Renal pelvis (tissue), 4 donors: ENCODE results near the gene ACTL6B. TPM values are rescaled to one million over a fixed set of nuclear protein-coding genes. Genes with fewer than 3 reads are reported as not detected.

Source experiments
- DNase-seq: peaks from one replicate; pipeline ENCODE4 v3.0.0-alpha.2; 2013
- polyA plus RNA-seq, 3 donors: library from polyadenylated mRNA; unstranded; fragments of 120-200 nt; gene quantifications; one replicate each; pipeline ENCODE4 v1.2.1, GENCODE V29; 2013; ENCODE audit not compliant: insufficient read length in 3 of 3

Gene ACTL6B
- polyA plus RNA-seq, 3 donors = 0.09 TPM; not detected in 2

- no peak for DNase-seq
Measured at GRCh38 chr7:100683659-100684533, 27.6 kb upstream of the ACTL6B start.

- DNase-seq = no peak
Measured at GRCh38 chr7:100682991-100683658, 26.9 kb upstream of the ACTL6B start.

DNA sequence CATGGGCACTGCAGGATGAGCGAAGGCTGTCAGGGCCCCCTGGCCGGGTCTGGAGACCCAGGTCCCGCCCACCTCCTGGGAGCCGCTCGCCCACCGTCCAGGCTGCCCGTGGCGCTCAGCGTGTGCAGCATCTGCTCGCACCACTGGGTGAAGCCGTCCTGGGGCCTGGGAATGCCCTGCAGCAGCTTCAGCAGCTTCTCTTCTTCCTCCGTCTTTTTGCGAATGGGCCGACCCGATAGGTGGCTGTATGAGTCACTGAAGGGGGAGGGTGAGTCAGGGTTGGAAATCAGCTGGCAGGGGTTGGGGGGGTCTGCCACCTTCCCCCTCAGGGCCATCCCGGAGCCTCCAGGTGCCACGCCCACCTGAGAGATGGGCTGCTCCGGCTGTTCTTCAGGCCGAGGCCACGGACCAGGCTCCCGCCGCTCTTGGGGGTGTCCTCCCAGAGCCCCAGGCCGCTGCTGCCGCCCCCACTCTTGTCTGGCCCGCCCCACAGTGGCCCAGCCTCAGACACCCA is 26.0 kb upstream of the ACTL6B start:
- DNase-seq = no peak

DNA sequence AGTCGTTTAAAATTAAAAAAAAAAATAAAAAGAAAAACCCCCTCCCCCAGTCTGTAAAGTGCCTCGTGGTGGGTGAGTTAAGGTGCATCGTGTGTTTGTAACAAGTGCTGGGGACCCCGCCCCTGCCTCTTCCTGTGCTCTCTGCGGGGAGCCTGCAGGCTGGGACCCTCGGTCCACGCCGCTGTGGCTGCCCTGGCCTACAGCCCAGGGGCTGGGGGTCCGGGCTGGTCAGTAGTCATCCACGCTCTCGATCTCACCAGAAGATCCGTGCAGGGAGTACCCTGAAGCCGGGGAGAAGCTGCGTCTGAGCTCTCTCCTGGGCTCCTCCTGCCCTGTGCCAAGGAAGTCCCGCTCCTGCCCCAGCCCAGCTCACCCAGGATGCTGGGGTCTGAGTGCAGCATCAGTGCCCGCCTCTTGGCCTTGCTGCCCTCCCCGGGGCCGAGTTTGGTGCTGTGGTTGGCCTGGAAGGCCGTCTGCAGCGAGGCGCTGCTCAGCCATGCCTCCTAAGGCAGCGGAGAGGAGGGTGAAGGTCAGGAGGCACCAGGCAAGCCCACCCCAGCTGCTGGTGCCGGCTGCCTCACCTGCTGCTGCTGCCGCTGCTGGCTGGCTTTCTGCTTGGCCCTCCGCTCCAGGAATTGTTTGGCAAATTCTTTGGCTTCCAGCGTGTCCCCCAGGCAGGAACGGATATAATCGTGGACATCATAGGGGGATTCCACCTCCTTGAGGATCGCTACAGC is 25.4 kb upstream of the ACTL6B start:
- DNase-seq = no peak

DNA sequence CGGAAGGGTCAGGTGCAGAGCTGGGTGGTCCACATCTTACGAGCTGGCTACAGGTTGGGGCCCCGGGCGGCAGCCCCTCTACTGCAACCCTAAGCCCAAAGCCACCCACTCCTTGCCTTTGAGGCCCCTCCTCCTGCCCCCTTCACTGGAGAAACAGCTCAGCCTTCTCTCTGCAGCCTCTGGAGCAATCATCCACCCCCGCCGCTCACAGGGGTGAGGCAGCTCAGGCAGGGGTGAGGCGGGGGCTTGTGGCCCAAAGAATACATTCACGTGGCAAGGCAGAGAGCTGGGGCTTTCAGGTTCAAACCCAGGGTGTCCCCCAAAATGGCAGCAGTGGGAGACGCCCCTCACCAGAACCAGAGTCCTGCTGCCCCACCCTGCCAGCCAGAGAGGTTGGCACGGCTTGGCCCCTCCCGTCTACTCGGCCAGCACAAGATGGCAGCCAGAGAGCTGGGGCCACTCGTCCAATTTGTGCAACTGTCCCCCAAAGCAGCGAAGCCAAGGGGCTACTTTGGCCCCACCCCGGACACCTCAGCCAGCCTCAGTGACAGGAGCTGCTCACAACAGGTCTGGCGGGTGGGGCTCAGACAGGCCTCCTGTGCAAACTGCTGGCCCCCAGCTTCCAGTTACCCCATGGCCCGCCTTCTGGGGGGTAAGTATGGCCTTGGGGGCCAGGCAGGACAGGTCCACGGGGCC is 24.5 kb upstream of the ACTL6B start:
- DNase-seq = no peak

DNA sequence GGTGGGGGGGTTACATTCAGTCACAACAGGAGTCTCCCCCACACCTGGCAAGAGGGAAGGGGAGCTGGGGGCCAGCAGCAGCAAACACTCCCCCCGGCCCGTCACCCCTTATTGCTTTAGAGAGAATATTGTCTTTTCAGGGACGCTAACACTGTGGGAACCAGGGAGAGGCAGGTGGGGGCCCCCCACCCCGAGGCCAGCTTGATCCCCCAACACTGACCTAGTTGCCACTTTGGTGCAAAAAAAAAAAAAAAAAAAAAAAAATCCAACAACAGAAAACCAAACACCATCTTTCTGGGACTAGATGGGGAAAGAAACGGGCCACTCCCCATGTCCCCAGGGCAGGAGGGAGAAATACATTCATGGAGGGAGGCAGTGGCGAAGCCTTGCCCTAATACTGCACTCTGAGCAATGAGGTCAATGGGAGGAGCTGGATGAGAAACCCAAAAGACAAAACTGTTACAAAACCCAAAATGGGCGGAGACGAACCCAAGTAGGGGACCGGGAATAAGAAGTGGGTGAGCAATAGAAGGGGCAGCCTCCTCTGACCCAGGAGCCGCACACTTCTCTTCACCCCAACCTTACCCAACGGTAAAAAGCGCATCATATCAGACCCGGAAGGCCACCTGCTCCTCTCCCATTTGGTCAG is 23.8 kb upstream of the ACTL6B start:
- DNase-seq = no peak

GRCh38 chr7:100679129-100679926 is 23.1 kb upstream of the ACTL6B start:
- no peak for DNase-seq

GRCh38 chr7:100678291-100678984 is 22.2 kb upstream of the ACTL6B start:
- DNase-seq = no peak

GRCh38 chr7:100677308-100678267 is 21.3 kb upstream of the ACTL6B start:
- DNase-seq = no peak

DNA sequence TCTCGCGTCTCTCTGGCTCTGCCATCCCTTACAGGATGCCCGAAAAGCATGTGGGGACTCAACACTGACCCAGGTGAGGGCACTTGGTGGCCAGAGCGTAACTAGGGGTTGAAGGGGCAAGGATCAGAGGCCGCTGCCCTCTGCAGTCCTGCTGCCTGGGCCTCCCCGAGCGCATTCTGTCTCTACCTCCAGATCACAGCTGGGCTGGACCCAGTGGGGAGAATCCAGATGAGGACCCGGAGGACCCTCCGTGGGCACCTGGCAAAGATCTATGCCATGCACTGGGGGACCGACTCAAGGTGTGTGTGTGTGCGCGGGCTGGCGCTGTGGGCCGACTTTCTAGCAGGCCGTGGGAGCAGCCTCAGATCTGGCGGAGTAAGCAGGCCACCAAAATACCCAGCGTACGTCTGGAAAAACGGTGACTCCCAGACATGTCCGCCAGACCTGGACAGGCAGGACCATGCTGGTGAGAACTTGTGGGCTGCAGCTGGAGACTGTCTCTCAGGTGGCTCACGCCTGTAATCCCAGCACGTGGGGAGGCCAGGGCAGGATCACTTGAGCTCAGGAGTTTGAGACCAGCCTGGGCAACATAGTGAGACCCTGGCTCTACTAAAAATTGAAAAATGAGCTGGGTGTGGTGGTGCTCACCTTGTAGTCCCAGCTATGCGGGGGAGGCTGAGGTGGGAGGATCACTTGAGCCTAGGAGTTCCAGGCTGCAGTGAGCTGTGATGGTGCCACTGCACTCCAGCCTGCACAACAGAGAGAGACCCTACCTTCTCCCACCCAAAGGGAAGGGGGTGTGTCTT is 20.5 kb upstream of the ACTL6B start:
- DNase-seq = no peak

DNA sequence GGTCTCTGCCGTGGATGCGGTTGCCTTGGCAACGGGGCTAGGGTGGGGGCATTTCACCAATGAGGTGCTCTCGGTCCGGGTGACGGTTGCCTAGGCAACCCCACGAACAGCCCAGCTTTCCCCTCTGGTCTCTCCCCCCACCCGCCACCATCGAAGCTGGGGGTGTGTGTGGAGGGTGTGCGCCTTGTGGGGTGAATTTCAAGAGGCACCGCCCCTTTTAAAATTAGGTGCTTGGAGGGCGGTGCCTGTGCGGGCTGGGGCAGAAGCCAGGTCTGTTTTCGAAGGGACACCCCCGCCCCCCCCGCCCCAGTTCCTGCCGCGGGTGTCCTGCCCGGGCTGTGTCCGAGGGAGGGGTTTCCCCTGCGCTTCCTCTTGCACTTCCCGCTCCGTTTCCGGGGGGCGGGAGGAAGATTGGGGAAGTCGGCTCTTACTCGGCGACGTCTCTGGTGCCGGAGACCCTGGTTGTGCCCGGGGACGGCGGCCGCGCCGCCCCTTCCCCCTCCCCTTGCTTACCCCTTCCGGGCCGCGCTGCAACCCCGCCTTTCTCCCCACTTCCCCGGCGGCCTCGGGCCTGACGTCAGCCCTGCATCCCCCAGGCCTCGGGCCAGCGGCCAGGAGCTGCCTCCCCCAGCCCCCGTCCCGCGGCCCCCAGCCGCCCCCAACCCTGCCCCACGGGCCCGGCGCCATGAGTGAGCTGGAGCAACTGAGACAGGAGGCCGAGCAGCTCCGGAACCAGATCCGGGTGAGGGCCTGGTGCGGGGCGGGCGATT is 19.5 kb upstream of the ACTL6B start:
- DNase-seq = peak; percentile 66

- DNase-seq = no peak
Measured at GRCh38 chr7:100675105-100675451, 18.8 kb upstream of the ACTL6B start.

- no peak for DNase-seq
Measured at GRCh38 chr7:100674411-100675104, 18.3 kb upstream of the ACTL6B start.

DNA sequence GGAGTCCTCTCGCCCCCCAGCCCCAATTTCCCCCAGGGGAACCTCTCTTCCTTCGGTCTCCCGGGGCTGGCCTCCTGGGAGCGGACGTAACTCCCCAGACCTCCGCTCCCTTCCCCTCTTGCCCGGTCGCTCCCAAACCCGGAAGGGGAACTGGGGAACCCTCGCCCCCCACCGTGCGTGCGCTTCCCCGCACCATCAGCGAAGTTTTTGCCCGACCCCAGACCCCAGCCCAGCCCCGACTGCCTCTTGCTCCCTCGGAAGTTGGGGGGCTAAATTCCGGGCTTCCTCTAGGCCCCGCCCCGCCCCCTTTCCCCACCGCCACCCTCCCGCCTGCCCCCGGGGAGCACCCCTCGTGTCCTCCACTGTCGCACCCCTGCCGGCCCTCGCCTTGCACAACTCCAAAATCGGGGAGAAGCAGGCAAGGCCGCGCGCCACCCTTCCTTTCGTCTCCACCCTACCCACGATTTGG is 17.7 kb upstream of the ACTL6B start:
- no peak for DNase-seq

- DNase-seq = peak; percentile 98
Measured at GRCh38 chr7:100673302-100673941, 17.2 kb upstream of the ACTL6B start, which contains the start of gene GNB2. Gene GNB2 (plus strand): TSS chr7:100673740. CDS start chr7:100676266, 2,526 bp downstream.
